GM12892 (cell line): ENCODE data around the gene WDR20.

Experiments used
- POLR2AphosphoS5 ChIP-seq: IDR thresholded peaks from 2 replicates; pipeline ENCODE4 v1.6.1; 2011; ENCODE audit warnings: low read depth, low read length, control low read depth
- TAF1 ChIP-seq: IDR thresholded peaks from 2 replicates; pipeline ENCODE4 v1.6.1; 2011; ENCODE audit warnings: low read depth, mild to moderate bottlenecking, control low read depth, low read length, borderline replicate concordance

DNA sequence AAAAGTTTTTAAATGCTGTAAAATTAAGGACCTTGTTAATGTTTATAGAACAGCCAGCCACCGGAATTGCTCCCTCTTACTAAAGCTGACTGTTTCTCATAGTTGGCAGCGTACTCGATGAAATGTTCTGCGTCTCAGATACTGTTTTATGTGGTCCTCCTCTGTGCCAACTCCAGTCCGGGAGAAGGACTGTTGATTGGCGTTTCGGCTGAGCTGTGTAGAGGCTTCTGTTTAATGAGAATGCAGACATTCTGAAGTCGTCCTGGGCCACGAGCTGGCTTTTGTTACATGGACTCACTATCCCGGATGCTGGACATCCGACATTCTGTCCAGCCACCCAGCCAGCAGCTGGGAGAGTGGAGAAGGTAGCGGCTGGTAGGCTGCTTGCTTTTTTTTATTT lies 75.4 kb downstream of the WDR20 start:
- TF ChIP-seq TAF1 (no peak), POLR2AphosphoS5 (no peak)
